Measurements from ENCODE around the gene DACH1.

DACH1 gene

DNA sequence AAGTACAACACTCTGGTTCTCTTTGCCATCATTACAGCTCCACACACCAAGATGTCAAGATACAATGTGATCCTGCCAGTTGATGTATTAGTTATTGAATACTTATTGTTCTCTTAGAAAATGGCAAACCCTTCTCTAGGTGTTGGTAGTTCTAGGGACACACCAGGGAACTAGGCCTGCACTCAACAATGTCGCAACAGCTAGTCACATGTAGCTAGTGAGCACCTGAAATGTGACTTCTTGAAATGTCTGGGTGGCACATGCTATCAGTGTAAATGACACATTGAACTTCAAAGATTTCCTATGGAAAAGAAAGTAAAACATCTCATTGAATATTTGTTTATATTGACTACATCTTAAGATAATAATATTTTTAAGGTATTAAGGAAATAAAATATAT is 49.7 kb downstream of the DACH1 start:
- H3K27me3 ChIP-seq (ENCODE audit: insufficient read depth, poor library complexity, severe bottlenecking): no peaks in the 10 kb centered on the region
- H3K27ac ChIP-seq (replicated peaks): no peak overlapping the region
- TF ChIP-seq GABPA (IDR thresholded peaks at IDR 0.05; ENCODE audit: low read depth) (no peak), SPI1 (IDR thresholded peaks at IDR 0.05; ENCODE audit: borderline replicate concordance, low read depth) (no peak)
- TF ChIP-seq, protein P1, sequence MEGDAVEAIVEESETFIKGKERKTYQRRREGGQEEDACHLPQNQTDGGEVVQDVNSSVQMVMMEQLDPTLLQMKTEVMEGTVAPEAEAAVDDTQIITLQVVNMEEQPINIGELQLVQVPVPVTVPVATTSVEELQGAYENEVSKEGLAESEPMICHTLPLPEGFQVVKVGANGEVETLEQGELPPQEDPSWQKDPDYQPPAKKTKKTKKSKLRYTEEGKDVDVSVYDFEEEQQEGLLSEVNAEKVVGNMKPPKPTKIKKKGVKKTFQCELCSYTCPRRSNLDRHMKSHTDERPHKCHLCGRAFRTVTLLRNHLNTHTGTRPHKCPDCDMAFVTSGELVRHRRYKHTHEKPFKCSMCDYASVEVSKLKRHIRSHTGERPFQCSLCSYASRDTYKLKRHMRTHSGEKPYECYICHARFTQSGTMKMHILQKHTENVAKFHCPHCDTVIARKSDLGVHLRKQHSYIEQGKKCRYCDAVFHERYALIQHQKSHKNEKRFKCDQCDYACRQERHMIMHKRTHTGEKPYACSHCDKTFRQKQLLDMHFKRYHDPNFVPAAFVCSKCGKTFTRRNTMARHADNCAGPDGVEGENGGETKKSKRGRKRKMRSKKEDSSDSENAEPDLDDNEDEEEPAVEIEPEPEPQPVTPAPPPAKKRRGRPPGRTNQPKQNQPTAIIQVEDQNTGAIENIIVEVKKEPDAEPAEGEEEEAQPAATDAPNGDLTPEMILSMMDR (IDR thresholded peaks at IDR 0.05; ENCODE audit: insufficient read depth, low read length): no peak
- DNase-seq (ENCODE audit: low read depth in 1 of 2, low spot score in 1 of 2): peak in 1 of 2 experiments; percentile 63
- no peak overlapping the region for H3K4me3 ChIP-seq (replicated peaks; ENCODE audit: insufficient read depth, low read length)

DNA sequence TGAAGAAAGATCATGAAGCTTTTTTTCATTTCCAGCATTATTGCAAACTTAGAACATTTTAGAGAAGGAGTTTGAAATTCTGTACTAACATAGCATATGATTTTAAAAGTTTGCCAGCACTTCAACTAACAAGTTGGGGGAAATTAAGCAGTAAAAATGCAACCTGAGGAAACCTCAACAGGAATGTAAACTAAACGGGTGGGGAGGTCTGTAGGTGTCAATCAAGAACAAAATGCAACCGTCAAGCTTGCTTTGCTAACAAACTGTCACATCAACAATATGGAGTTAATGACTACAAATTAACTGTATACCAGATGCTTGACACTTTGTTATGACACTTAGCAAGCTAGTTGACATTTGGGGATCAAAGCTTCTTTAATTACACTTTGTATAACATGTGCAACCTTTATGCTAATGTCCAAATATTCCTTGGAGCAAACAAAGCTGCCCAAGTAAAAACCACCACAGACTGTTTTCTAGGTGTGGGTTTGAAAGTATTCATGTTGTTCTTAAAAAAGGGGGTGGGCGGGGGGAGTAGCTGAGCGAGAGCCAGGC is 52.1 kb downstream of the DACH1 start:
- Histone ChIP-seq H3K4me3 (replicated peaks; ENCODE audit: insufficient read depth, low read length) (no peak overlapping the region), H3K27me3 (ENCODE audit: insufficient read depth, poor library complexity, severe bottlenecking) (no peaks in the 10 kb centered on the region), H3K27ac (replicated peaks) (no peak overlapping the region)
- no peak for TF ChIP-seq POLR2AphosphoS5 (IDR thresholded peaks at IDR 0.05; ENCODE audit: low read depth)
- no peak for TF ChIP-seq SPI1 (IDR thresholded peaks at IDR 0.05; ENCODE audit: borderline replicate concordance, low read depth)
- TF ChIP-seq, protein P1 (IDR thresholded peaks at IDR 0.05; ENCODE audit: insufficient read depth, low read length): no peak
- TF ChIP-seq GABPA (IDR thresholded peaks at IDR 0.05; ENCODE audit: low read depth): no peak
- TF ChIP-seq, protein P2, sequence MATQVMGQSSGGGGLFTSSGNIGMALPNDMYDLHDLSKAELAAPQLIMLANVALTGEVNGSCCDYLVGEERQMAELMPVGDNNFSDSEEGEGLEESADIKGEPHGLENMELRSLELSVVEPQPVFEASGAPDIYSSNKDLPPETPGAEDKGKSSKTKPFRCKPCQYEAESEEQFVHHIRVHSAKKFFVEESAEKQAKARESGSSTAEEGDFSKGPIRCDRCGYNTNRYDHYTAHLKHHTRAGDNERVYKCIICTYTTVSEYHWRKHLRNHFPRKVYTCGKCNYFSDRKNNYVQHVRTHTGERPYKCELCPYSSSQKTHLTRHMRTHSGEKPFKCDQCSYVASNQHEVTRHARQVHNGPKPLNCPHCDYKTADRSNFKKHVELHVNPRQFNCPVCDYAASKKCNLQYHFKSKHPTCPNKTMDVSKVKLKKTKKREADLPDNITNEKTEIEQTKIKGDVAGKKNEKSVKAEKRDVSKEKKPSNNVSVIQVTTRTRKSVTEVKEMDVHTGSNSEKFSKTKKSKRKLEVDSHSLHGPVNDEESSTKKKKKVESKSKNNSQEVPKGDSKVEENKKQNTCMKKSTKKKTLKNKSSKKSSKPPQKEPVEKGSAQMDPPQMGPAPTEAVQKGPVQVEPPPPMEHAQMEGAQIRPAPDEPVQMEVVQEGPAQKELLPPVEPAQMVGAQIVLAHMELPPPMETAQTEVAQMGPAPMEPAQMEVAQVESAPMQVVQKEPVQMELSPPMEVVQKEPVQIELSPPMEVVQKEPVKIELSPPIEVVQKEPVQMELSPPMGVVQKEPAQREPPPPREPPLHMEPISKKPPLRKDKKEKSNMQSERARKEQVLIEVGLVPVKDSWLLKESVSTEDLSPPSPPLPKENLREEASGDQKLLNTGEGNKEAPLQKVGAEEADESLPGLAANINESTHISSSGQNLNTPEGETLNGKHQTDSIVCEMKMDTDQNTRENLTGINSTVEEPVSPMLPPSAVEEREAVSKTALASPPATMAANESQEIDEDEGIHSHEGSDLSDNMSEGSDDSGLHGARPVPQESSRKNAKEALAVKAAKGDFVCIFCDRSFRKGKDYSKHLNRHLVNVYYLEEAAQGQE (IDR thresholded peaks at IDR 0.05; ENCODE audit: insufficient replicate concordance, low read depth): no peak
- DNase-seq (ENCODE audit: low read depth in 1 of 2, low spot score in 1 of 2): no peak

DNA sequence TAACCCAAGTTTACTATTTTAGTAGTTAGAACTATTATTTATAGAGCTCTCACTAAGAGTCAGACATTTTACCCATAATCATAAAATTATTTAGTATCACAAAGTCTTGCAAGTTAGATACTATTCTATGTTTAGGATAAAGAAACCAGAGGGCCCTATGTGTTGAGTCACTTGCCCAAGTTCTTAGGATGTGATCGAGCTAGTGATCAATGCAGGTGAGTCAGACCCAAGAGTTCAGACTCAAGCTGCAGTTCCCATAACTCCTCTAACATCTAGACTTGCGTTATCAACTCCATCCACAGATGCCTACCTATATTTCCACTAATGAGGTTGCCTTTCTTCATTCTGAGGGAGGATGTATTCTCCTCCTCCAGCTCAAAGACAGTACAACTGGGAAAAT is 53.8 kb downstream of the DACH1 start:
- no peak for DNase-seq (ENCODE audit: low read depth in 1 of 2, low spot score in 1 of 2)
- TF ChIP-seq POLR2AphosphoS5 (IDR thresholded peaks at IDR 0.05; ENCODE audit: low read depth) (no peak), GABPA (IDR thresholded peaks at IDR 0.05; ENCODE audit: low read depth) (no peak), SPI1 (IDR thresholded peaks at IDR 0.05; ENCODE audit: borderline replicate concordance, low read depth) (no peak)
- TF ChIP-seq, protein P1 (IDR thresholded peaks at IDR 0.05; ENCODE audit: insufficient read depth, low read length): no peak
- TF ChIP-seq, protein P2 (IDR thresholded peaks at IDR 0.05; ENCODE audit: insufficient replicate concordance, low read depth): no peak
- H3K27ac ChIP-seq (replicated peaks): no peak overlapping the region
- no peak overlapping the region for H3K4me3 ChIP-seq (replicated peaks; ENCODE audit: insufficient read depth, low read length)
- H3K27me3 ChIP-seq (ENCODE audit: insufficient read depth, poor library complexity, severe bottlenecking): no peaks in the 10 kb centered on the region

DNA sequence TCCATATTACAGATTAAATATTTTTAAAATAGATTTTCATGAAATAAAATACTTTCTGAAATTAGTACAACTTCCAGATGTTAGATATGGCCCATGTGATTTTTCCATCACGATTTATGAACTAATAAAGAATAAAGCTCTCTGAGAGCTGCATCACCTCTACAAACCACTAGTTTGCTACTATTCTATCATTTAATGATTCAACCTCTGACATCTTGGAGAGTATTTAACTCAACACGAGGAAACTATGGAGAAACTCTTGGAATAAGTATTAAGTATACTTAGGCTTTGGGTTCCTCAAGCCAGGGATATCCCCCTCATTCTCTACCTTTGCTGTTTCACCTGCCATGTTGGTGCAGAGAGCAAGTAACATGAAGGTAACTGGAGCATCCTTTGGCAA is 55.7 kb downstream of the DACH1 start:
- TF ChIP-seq, protein P2 (IDR thresholded peaks at IDR 0.05; ENCODE audit: insufficient replicate concordance, low read depth): no peak
- TF ChIP-seq GABPA (IDR thresholded peaks at IDR 0.05; ENCODE audit: low read depth) (no peak), POLR2AphosphoS5 (IDR thresholded peaks at IDR 0.05; ENCODE audit: low read depth) (no peak), SPI1 (IDR thresholded peaks at IDR 0.05; ENCODE audit: borderline replicate concordance, low read depth) (no peak)
- TF ChIP-seq, protein P1 (IDR thresholded peaks at IDR 0.05; ENCODE audit: insufficient read depth, low read length): no peak
- no peak for DNase-seq (ENCODE audit: low read depth in 1 of 2, low spot score in 1 of 2)
- Histone ChIP-seq H3K4me3 (replicated peaks; ENCODE audit: insufficient read depth, low read length) (no peak overlapping the region), H3K27ac (replicated peaks) (no peak overlapping the region), H3K27me3 (ENCODE audit: insufficient read depth, poor library complexity, severe bottlenecking) (no peaks in the 10 kb centered on the region)
